Hair follicular keratinocyte (primary cell): ENCODE data around the gene GLOD4. TPM values are rescaled to one million over a fixed set of nuclear protein-coding genes. Genes with fewer than 3 reads are reported as not detected.

ENCODE experiments used
- total RNA-seq: library from RNA; depleted of rRNA; stranded (reverse); fragments of >200 nt; gene quantifications from 2 replicates; pipeline ENCODE4 v1.2.3, GENCODE V29; 2015

The GLOD4 gene
- total RNA-seq, result 48.9 and 70.2 TPM in 2 replicates

GRCh38 chr17:781805-782731, at the start of gene GLOD4, which contains the start of gene MRM3:
Gene GLOD4 (minus strand): TSS chr17:782280. CDS start chr17:782255, 25 bp downstream.
Gene MRM3 (plus strand): TSS chr17:782353. CDS start chr17:782379, 26 bp downstream.

GRCh38 chr17:752002-752619, 30.0 kb downstream of the GLOD4 start, which contains the start of gene GEMIN4:
Gene GEMIN4 (minus strand): TSS chr17:752264. CDS start chr17:752142, 122 bp downstream.

DNA sequence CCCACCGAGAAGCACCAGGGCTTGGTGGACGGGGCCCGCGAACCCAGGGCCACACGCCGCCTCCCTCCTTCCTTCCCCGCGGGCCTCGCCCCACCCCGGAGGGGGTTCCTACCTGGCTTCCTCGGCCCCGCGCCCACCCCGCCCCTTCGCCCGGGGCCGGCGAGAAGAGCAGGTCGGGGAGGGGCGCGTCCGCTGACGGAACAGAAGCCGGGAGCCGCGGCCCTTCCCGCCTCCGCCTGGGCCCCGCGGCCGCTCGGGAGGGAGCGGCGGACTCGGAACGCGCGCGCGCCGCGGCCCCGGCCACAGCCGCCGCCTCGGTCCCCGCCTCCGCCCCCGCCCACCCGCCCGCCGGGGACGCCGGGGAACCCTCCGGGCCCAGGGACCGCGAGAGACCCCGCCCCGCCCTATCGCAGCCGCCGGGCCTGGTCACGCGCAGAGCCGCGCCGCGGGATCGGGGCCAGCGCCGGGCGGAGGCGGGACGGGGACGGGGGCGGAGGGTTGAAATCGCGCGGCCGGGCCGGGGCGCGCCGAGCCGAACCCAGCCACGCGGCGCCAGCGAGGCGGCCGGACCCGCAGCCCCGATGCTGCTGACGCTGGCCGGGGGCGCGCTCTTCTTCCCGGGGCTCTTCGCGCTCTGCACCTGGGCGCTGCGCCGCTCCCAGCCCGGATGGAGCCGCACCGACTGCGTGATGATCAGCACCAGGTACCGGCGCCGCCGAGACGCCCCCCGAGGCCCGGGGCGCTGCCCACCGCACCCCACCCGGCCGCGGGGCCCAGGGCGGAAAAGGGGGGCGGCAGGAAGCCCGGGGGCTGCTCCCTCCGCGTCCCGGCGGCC, 49.8 kb downstream of the GLOD4 start, which contains the start of gene TLCD3A:
Gene TLCD3A (plus strand): TSS at position 530 of the 835 bp plus-strand sequence. CDS start 52 bp downstream, at position 582.

Other genes starting within 250 kb of the GLOD4 start
- gene VPS53, start 67.4 kb downstream of the GLOD4 start, total RNA-seq, result 16.6 and 18.4 TPM in 2 replicates
- gene TLCD3A, start 49.7 kb downstream of the GLOD4 start, total RNA-seq, result 23.6 and 34.0 TPM in 2 replicates
- 19.6 and 34.1 TPM in 2 replicates for gene GEMIN4, start 30.0 kb downstream of the GLOD4 start, total RNA-seq
- 13.4 and 23.9 TPM in 2 replicates for gene MRM3, start 73 bp upstream of the GLOD4 start, total RNA-seq
- gene NXN, start 197.5 kb upstream of the GLOD4 start, total RNA-seq, result 109 and 115 TPM in 2 replicates
- gene TIMM22, start 214.8 kb upstream of the GLOD4 start, total RNA-seq, result 15.5 and 21.1 TPM in 2 replicates